ENCODE data around the gene LIN28B. TPM values are rescaled to one million over a fixed set of nuclear protein-coding genes. Genes with fewer than 3 reads are reported as not detected.

The LIN28B gene
- total and polyA plus RNA-seq, 2 of the 4 experiments (the other 2 are of a cell fraction) = not detected

- Histone ChIP-seq H3K4me1 (ENCODE audit: control insufficient read depth, insufficient read depth, low read length) (no peaks in the 10 kb centered on the region; the same call in 1 of the 2 replicates), H4K20me1 (ENCODE audit: insufficient read depth, low read length) (no peaks in the 10 kb centered on the region), H2BK15ac (ENCODE audit: low read depth, low read length) (no peak overlapping the region), H2AK9ac (replicated peaks; ENCODE audit: low read depth, low read length, poor library complexity) (no peak overlapping the region), H3K4me3 (ENCODE audit: insufficient read depth, low read depth, low read length) (peak overlapping the region; percentile 28), H2AFZ (replicated peaks; ENCODE audit: low read length, poor library complexity) (peak overlapping the region; percentile 88), H3K9ac (ENCODE audit: low read depth, low read length) (no peak overlapping the region), H3K9me1 (ENCODE audit: insufficient read depth, low read length) (no peaks in the 10 kb centered on the region), H3K36me3 (ENCODE audit: control insufficient read depth, insufficient read depth, low read length) (no peaks in the 10 kb centered on the region), H2AK5ac (ENCODE audit: low read depth, low read length) (no peak overlapping the region), H3K18ac (ENCODE audit: low read depth, low read length) (no peak overlapping the region), H3K79me1 (ENCODE audit: low read depth in 1 of 2, low read length in 2 of 2) (no peaks in the 10 kb centered on the region), H4K91ac (ENCODE audit: insufficient read depth, low read depth, low read length) (no peak overlapping the region), H2BK120ac (ENCODE audit: low read depth, low read length) (no peak overlapping the region), H3K27me3 (ENCODE audit: control insufficient read depth, insufficient read depth, low read length) (peaks cover 17% of the 10 kb centered on the region), H4K8ac (ENCODE audit: low read depth in 2 of 2, low read length in 2 of 2) (no peak overlapping the region), H3K14ac (replicated peaks; ENCODE audit: low read depth, low read length) (no peak overlapping the region), H2BK5ac (ENCODE audit: low read depth, low read length, poor library complexity, severe bottlenecking) (no peak overlapping the region), H3K23ac (ENCODE audit: low read depth, low read length) (no peak overlapping the region), H2BK20ac (ENCODE audit: low read depth, low read length) (no peak overlapping the region), H3K9me3 (ENCODE audit: control insufficient read depth, insufficient read depth, low read length) (peaks cover 2% of the 10 kb centered on the region; the same call in 1 of the 2 replicates), H4K5ac (ENCODE audit: low read depth, low read length) (no peak overlapping the region), H3K4me2 (ENCODE audit: low read depth, low read length) (peak overlapping the region; percentile 54), H3K56ac (ENCODE audit: extremely low read depth, insufficient read depth, low read length) (no peak overlapping the region), H3K27ac (ENCODE audit: insufficient read depth, low read length) (no peak overlapping the region), H3K4ac (ENCODE audit: low read depth, low read length) (no peak overlapping the region)
- ChIA-PET CTCF (no interaction called here), POLR2A (ENCODE audit: unreplicated experiment) (no interaction called here)
- intact Hi-C loops (cut with micrococcal nuclease) = no loop called here
- DNase-seq (no peak), ATAC-seq (ENCODE audit: low read depth) (no peak)
- no peak for TF ChIP-seq USF2 (IDR thresholded peaks at IDR 0.05; ENCODE audit: low read depth, low read length)
- TF ChIP-seq RFX5 (IDR thresholded peaks at IDR 0.05; ENCODE audit: low read depth, low read length) = no peak
- TF ChIP-seq ELK1 (IDR thresholded peaks at IDR 0.05; ENCODE audit: borderline replicate concordance, low read depth, low read length) = no peak
- no peak for TF ChIP-seq POLR2A (IDR thresholded peaks at IDR 0.05; ENCODE audit: low read depth, low read length)
- no peak for TF ChIP-seq CTCF (conservative IDR thresholded peaks at IDR 0.05; ENCODE audit: low read depth, low read length)
- TF ChIP-seq RCOR1 (IDR thresholded peaks at IDR 0.05; ENCODE audit: insufficient replicate concordance, low read length) = no peak
- no TSS peak for BruUV-seq (replicated peaks)
- in situ Hi-C loops (cut with MboI; ENCODE audit: low sequenced_read_pairs) = loop anchor here (10.0 kb wide), 1 partner anchor 134 kb away; no protein-coding TSS in a partner anchor
- 3% methylated on average over 17 of the region's 88 CpGs; no CpG with 5 or more reads in 1 of the 2 experiments for WGBS, 2 experiments (ENCODE audit: extremely low coverage in 2 of 2, insufficient read length in 1 of 2)
- dilution Hi-C loops (cut with HindIII; ENCODE audit: low sequenced_read_pairs, unreplicated experiment) = no loop called here
Measured at GRCh38 chr6:104940238-104940892, 16.5 kb upstream of the LIN28B start.
